ENCODE measurements around the gene TSPAN31. TPM values are rescaled to one million over a fixed set of nuclear protein-coding genes. Genes with fewer than 3 reads are reported as not detected.
"Not testable (repeated sequence)": the region's sequence is repeated elsewhere in the genome, so short reads cannot be mapped to it uniquely, and the experiment has no call there.

The TSPAN31 gene
- total RNA-seq, 3 donors from 2014 or later: 55.5 to 107 (median 73.1) TPM

GRCh38 chr12:57719777-57720605 is 24.8 kb upstream of the TSPAN31 start:
- Histone ChIP-seq H3K36me3 (peaks cover 7% of the 10 kb centered on the region), H3K9me3 (no peaks in the 10 kb centered on the region), H3K27ac (no peak overlapping the region), H3K4me3 (no peak overlapping the region), H3K4me1 (no peaks in the 10 kb centered on the region), H3K27me3 (no peaks in the 10 kb centered on the region)
- intact Hi-C loops (cut with DNase I; ENCODE audit: low total_unique reads): no loop called here
- TF ChIP-seq POLR2AphosphoS5 (IDR thresholded peaks at IDR 0.05) (no peak), POLR2A (IDR thresholded peaks at IDR 0.05) (no peak), CTCF (IDR thresholded peaks at IDR 0.05) (no peak)
- DNase-seq (ENCODE audit: low spot score in 2 of 2): peak in 1 of 2 donors; percentile 13

- H3K4me3 ChIP-seq: no peak overlapping the region
- peaks cover 7% of the 10 kb centered on the region for H3K36me3 ChIP-seq
- H3K27ac ChIP-seq: no peak overlapping the region
- peaks cover 0 to 4% of the 10 kb centered on the region in 2 donors for H3K4me1 ChIP-seq
- DNase-seq (ENCODE audit: low spot score in 2 of 2): peak in 1 of 2 donors; percentile 6
- intact Hi-C loops (cut with DNase I; ENCODE audit: low total_unique reads): no loop called here
- TF ChIP-seq CTCF (IDR thresholded peaks at IDR 0.05): no peak
- no peak for TF ChIP-seq POLR2AphosphoS5 (IDR thresholded peaks at IDR 0.05)
- TF ChIP-seq POLR2A (IDR thresholded peaks at IDR 0.05): no peak
- H3K27me3 ChIP-seq: no peaks in the 10 kb centered on the region
- H3K9me3 ChIP-seq: no peaks in the 10 kb centered on the region
Measured at GRCh38 chr12:57720606-57721595, 23.9 kb upstream of the TSPAN31 start.

DNA sequence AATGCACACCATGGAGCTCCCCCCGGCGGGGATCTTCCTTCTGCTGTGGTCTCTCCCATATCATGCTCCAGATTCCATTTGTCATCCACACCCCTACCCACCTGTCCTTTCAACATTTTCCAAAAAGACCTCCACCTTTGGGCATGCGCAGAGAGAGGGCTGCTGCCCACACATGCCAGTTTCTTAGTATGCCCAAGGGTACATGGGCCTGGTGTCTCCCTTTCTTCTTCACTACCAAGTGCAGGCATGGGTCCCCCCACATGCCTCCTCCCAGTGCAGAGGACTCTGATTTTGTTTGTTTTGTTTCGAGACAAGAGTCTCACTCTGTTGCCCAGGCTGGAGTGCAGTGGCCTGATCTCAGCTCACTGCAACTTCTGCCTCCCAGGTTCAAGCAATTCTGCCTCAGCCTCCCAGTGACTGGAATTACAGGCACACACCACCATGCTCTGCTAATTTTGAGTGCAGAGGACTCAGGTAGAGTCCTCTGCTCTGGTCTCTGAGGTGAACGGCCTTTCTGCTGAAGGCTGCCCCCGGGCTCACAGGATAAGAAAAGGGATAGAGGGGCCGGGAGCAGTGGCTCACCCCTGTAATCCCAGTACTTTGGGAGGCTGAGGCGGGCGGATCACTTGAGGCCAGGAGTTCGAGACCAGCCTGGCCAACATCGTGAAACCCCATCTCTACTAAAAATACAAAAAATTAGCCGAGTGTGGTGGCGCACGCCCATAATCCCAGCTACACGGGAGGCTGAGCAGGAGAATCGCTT is 22.8 kb upstream of the TSPAN31 start:
- H3K36me3 ChIP-seq; intact Hi-C loops (cut with DNase I; ENCODE audit: low total_unique reads): not testable (repeated sequence)
- peak in 1 of 2 donors; percentile 15 for DNase-seq (ENCODE audit: low spot score in 2 of 2)

DNA sequence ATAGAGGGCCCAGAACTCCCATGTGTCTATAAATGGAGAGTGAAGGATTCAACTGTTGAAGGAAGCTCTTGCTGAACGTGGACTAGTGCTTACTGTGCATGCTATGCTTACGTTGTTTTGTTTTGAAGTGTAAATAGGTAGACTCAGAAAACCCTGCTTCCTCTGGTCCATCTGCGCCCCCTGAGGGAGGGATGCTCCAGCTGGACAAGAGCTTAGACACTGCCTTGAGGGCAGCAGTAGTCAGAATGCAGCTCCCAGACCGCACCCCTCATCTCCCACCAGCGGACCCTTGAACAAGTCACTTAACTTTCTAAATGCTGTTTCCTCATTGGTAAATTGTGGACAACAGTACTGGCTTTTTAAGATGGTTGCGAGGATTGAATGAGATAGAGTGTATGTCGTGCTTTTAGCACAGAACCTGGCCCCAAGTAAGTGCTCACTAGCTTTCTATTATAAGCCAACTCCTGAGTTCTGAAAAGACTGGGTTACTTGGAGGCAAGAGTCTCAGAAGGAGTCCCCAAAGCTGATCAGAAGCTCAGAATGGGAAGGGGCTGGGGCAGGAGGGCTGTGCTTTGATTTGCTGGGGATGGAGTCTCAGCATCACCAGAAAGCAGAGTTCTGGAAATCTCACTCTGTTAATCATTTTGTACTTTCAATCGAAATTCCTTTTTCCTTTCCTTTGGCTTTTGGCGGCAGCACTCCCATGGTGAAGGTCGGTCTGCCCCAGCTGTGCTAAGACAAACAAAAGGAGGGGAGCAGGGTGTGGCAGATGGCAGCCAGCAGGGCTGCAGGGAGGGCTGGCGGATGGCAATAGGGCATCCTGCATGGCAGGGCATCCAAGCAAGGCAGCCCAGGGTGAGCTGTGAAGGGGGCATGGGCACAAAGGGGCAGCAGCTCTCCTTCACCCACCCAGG is 21.9 kb upstream of the TSPAN31 start:
- intact Hi-C loops (cut with DNase I; ENCODE audit: low total_unique reads): no loop called here
- no peak for TF ChIP-seq CTCF (IDR thresholded peaks at IDR 0.05)
- TF ChIP-seq POLR2AphosphoS5 (IDR thresholded peaks at IDR 0.05): no peak
- no peak for TF ChIP-seq POLR2A (IDR thresholded peaks at IDR 0.05)
- peak in 1 of 2 donors; percentile 12 for DNase-seq (ENCODE audit: low spot score in 2 of 2)

More for the DNA sequence above, 22.8 kb upstream of the TSPAN31 start:
- not testable (repeated sequence) for H3K4me3 ChIP-seq, H3K4me1 ChIP-seq, H3K9me3 ChIP-seq, H3K27me3 ChIP-seq, H3K27ac ChIP-seq

More for the DNA sequence above, 21.9 kb upstream of the TSPAN31 start:
- no peaks in the 10 kb centered on the region for H3K27me3 ChIP-seq
- H3K9me3 ChIP-seq: no peaks in the 10 kb centered on the region
- H3K4me1 ChIP-seq: peaks cover 0 to 5% of the 10 kb centered on the region in 2 donors
- peaks cover 4% of the 10 kb centered on the region for H3K36me3 ChIP-seq
- no peak overlapping the region for H3K4me3 ChIP-seq
- no peak overlapping the region for H3K27ac ChIP-seq
